Ishikawa (cell line): ENCODE data around the gene SNRPF.

Source experiments
- CEBPB ChIP-seq: IDR thresholded peaks from 2 replicates; pipeline ENCODE4 v1.6.1; 2012
- CREB1 ChIP-seq: IDR thresholded peaks from 2 replicates; pipeline ENCODE4 v1.6.1; 2012; ENCODE audit warnings: low read depth
- EGR1 ChIP-seq: IDR thresholded peaks from 2 replicates; pipeline ENCODE4 v1.6.1; 2012
- EP300 ChIP-seq: IDR thresholded peaks from 2 replicates; pipeline ENCODE4 v1.6.1; 2012; ENCODE audit warnings: borderline replicate concordance
- FOXM1 ChIP-seq: IDR thresholded peaks from 2 replicates; pipeline ENCODE4 v1.6.1; 2012; ENCODE audit warnings: low read depth, borderline replicate concordance
- NFIC ChIP-seq: IDR thresholded peaks from 2 replicates; pipeline ENCODE4 v1.6.1; 2012
- RAD21 ChIP-seq: IDR thresholded peaks from 2 replicates; pipeline ENCODE4 v1.6.1; 2012; ENCODE audit warnings: low read depth
- TAF1 ChIP-seq: IDR thresholded peaks from 2 replicates; pipeline ENCODE4 v1.6.1; 2012; ENCODE audit warnings: low read depth, mild to moderate bottlenecking
- TCF12 ChIP-seq: IDR thresholded peaks from 2 replicates; pipeline ENCODE4 v1.6.1; 2012; ENCODE audit warnings: low read depth
- TEAD4 ChIP-seq: IDR thresholded peaks from 2 replicates; pipeline ENCODE4 v1.6.1; 2012
- YY1 ChIP-seq: IDR thresholded peaks from 2 replicates; pipeline ENCODE4 v1.6.1; 2012; ENCODE audit warnings: low read depth
- ZBTB7A ChIP-seq: IDR thresholded peaks from 2 replicates; pipeline ENCODE4 v1.6.1; 2012; ENCODE audit warnings: low read depth
- TF ChIP-seq, protein P1 (sequence below): IDR thresholded peaks from 2 replicates; pipeline ENCODE4 v1.6.1; 2012
- TF ChIP-seq, protein P2 (sequence below): IDR thresholded peaks from 2 replicates; pipeline ENCODE4 v1.6.1; 2012
- TF ChIP-seq, protein P3 (sequence below): IDR thresholded peaks from 2 replicates; pipeline ENCODE4 v1.6.1; 2012; ENCODE audit warnings: low read depth, mild to moderate bottlenecking

Gene SNRPF

DNA sequence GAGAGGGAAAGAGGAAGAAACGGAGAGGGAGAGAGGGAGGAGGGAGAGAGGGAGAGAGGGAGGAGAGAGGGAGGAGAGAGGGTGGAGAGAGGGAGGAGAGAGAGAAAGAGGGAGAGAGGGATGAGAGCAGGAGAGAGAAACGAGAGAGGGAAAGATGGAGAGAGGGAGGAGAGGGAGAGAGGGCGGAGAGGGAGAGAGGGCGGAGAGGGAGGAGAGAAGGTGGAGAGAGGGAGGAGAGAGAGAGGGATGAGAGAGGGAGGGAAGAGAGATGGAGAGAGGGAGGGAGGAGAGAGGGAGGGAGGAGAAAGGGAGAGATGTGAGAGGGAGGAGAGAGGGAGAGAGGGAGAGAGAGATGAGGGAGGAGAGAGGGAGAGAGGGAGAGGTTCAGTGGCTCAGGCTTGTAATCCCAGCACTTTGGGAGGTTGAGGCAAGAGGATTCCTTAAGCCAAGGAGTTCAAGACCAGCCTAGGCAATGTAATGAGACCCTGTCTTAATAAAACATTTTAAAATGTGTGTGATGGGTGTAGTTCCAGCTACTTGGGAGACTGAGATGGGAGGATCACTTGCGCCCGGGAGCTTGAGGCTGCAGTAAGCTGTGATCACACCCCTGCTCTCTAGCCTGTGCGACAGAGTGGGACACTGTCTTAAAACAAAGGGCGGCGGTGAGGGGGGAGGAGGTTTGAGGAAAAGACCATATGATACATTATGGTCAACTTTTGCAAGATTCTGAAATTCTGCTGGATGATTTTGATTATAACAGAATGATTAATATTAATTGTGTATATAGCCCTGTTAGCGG is 21.3 kb upstream of the SNRPF start:
- TF ChIP-seq NFIC (no peak), EGR1 (no peak), FOXM1 (no peak), CEBPB (no peak), RAD21 (no peak), ZBTB7A (no peak), TEAD4 (no peak), EP300 (no peak), TAF1 (no peak), TCF12 (no peak), CREB1 (no peak)
- TF ChIP-seq, protein P1, sequence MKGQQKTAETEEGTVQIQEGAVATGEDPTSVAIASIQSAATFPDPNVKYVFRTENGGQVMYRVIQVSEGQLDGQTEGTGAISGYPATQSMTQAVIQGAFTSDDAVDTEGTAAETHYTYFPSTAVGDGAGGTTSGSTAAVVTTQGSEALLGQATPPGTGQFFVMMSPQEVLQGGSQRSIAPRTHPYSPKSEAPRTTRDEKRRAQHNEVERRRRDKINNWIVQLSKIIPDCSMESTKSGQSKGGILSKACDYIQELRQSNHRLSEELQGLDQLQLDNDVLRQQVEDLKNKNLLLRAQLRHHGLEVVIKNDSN, result no peak
- TF ChIP-seq, protein P2, sequence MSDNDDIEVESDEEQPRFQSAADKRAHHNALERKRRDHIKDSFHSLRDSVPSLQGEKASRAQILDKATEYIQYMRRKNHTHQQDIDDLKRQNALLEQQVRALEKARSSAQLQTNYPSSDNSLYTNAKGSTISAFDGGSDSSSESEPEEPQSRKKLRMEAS, result no peak
- TF ChIP-seq, protein P3, sequence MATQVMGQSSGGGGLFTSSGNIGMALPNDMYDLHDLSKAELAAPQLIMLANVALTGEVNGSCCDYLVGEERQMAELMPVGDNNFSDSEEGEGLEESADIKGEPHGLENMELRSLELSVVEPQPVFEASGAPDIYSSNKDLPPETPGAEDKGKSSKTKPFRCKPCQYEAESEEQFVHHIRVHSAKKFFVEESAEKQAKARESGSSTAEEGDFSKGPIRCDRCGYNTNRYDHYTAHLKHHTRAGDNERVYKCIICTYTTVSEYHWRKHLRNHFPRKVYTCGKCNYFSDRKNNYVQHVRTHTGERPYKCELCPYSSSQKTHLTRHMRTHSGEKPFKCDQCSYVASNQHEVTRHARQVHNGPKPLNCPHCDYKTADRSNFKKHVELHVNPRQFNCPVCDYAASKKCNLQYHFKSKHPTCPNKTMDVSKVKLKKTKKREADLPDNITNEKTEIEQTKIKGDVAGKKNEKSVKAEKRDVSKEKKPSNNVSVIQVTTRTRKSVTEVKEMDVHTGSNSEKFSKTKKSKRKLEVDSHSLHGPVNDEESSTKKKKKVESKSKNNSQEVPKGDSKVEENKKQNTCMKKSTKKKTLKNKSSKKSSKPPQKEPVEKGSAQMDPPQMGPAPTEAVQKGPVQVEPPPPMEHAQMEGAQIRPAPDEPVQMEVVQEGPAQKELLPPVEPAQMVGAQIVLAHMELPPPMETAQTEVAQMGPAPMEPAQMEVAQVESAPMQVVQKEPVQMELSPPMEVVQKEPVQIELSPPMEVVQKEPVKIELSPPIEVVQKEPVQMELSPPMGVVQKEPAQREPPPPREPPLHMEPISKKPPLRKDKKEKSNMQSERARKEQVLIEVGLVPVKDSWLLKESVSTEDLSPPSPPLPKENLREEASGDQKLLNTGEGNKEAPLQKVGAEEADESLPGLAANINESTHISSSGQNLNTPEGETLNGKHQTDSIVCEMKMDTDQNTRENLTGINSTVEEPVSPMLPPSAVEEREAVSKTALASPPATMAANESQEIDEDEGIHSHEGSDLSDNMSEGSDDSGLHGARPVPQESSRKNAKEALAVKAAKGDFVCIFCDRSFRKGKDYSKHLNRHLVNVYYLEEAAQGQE, result no peak

DNA sequence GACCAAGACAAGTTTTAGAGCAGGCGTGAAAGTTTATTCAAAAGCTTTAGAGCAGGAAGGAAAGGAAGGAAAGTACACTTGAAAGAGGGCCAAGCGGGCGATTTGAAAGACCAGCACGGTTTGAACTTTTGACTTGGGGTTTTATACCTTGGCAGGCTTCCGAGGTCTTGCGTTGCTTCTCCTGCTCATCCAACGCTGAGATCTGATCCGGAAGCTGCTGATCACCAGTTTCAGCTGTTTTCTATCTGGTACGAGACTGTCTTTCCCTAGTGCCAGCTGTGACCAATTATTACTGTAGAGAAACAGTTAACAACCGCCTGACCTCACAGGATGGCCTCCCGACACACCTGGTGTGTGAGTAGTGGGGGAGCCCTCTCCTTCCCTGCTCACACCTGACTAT is 20.6 kb upstream of the SNRPF start:
- no peak for TF ChIP-seq CEBPB
- no peak for TF ChIP-seq YY1
- no peak for TF ChIP-seq EGR1

DNA sequence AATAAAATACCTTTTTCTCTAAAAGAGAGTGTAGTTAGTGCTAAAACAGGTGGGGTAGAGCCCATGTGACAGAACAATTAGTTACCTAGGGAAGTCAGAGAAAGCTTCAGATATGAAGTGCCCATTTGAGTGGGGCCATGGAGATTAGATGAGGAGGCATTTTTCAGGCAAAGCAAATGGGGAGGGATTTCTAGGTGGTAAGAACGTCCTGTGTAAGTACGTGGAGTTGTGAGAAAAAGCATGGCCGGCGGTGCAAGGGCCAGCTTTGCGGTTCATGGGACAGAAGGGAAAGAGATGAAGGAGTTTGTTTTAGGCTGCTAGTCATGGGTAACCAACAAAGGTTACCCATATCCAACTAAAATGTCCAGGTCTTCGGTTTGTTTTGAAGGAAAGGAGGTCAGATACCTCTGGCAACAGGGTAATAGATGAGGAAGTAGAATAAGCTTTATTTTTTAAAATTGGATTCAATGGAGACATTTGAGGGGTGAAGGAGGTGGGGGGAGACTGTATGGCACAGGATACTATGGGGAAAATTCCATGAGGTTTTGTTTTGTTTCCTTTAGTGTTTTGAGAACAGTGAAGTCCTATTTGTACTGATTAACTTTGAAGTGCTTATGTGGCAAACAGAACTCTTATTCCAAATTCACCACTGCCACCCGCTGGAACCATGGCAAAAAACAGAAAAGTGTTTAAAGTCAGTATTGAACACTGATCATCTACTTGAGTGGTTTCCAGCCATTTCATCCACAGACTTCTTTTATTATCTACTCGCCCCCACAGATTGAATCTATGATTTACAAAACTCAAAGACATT is 10.0 kb upstream of the SNRPF start:
- peak; percentile 74 for TF ChIP-seq RAD21
- no peak for TF ChIP-seq CEBPB
- TF ChIP-seq YY1, result no peak
- TF ChIP-seq TCF12, result no peak
- no peak for TF ChIP-seq CREB1
- no peak for TF ChIP-seq FOXM1
- TF ChIP-seq, protein P3, result no peak
- no peak for TF ChIP-seq ZBTB7A

DNA sequence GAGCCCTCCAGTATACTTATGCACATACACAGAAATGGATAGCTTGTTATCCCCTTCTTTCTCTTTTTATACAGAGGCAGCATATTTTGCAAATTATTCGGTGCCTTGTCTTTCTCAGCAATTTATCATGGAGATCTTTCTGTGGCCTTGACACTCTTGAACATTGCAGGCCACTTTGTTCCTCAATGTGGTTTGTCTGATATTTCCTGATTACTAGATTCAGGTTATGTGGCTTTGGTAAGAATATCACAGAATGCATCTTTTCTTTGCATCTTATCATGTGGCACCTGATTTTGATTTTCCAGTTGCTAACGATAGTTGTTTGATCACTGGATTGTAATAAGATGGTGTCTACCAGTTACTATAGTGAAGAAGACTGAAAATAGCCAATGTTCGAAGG is 7.1 kb upstream of the SNRPF start:
- TF ChIP-seq CEBPB (no peak), NFIC (no peak), TEAD4 (no peak), EGR1 (no peak), EP300 (no peak), FOXM1 (no peak), YY1 (no peak), TCF12 (no peak), TAF1 (no peak), ZBTB7A (no peak), CREB1 (no peak), RAD21 (no peak)
- TF ChIP-seq, protein P1, result no peak
- TF ChIP-seq, protein P2, result no peak
- TF ChIP-seq, protein P3, result no peak
